ENCODE results near the gene ATG10.

GRCh38 chr5:82211855-82212572, 240.2 kb downstream of the ATG10 start:
- TF ChIP-seq ZNF263 (CRISPR knock-in tag; IDR thresholded peaks at IDR 0.05) (no peak), ZNF761 (CRISPR knock-in tag; conservative IDR thresholded peaks at IDR 0.05) (no peak), ZNF670 (CRISPR knock-in tag; IDR thresholded peaks at IDR 0.05; ENCODE audit: borderline replicate concordance) (no peak), CREBL2 (CRISPR knock-in tag; IDR thresholded peaks at IDR 0.05; ENCODE audit: borderline replicate concordance) (no peak), PAWR (CRISPR knock-in tag; IDR thresholded peaks at IDR 0.05; ENCODE audit: borderline replicate concordance) (no peak), ZNF18 (CRISPR knock-in tag; IDR thresholded peaks at IDR 0.05; ENCODE audit: insufficient replicate concordance) (no peak), NFIC (IDR thresholded peaks at IDR 0.05; ENCODE audit: low read length) (no peak), TAF1 (CRISPR knock-in tag; IDR thresholded peaks at IDR 0.05) (no peak)
- TF ChIP-seq, protein P1, sequence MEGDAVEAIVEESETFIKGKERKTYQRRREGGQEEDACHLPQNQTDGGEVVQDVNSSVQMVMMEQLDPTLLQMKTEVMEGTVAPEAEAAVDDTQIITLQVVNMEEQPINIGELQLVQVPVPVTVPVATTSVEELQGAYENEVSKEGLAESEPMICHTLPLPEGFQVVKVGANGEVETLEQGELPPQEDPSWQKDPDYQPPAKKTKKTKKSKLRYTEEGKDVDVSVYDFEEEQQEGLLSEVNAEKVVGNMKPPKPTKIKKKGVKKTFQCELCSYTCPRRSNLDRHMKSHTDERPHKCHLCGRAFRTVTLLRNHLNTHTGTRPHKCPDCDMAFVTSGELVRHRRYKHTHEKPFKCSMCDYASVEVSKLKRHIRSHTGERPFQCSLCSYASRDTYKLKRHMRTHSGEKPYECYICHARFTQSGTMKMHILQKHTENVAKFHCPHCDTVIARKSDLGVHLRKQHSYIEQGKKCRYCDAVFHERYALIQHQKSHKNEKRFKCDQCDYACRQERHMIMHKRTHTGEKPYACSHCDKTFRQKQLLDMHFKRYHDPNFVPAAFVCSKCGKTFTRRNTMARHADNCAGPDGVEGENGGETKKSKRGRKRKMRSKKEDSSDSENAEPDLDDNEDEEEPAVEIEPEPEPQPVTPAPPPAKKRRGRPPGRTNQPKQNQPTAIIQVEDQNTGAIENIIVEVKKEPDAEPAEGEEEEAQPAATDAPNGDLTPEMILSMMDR (CRISPR knock-in tag; IDR thresholded peaks at IDR 0.05) = no peak
